Immature natural killer cell (primary cell): ENCODE results near the gene CLSTN2. TPM values are rescaled to one million over a fixed set of nuclear protein-coding genes. Genes with fewer than 3 reads are reported as not detected.

ENCODE experiments used
- DNase-seq, 3 donors: peaks; one replicate each; pipeline ENCODE4 v3.0.0; 2022; ENCODE audit warnings: mixed read lengths in 1 of 3
- H3K27ac Mint-ChIP-seq, 6 donors: one replicate each; pipeline ENCODE4 v1.8.0; 2020; ENCODE audit warnings: mixed read lengths in 6 of 6, mild to moderate bottlenecking in 5 of 6, inconsistent platforms in 4 of 6, moderate library complexity in 3 of 6
- H3K27me3 Mint-ChIP-seq, 3 donors: one replicate each; pipeline ENCODE4 v1.8.0; 2020 to 2021; ENCODE audit warnings: low read depth in 3 of 3, mild to moderate bottlenecking in 3 of 3, mixed read lengths in 3 of 3, moderate library complexity in 3 of 3, inconsistent platforms in 1 of 3
- H3K36me3 Mint-ChIP-seq, 3 donors: one replicate each; pipeline ENCODE4 v1.8.0; 2020; ENCODE audit warnings: mixed read lengths in 3 of 3, inconsistent platforms in 2 of 3, mild to moderate bottlenecking in 2 of 3
- H3K4me1 Mint-ChIP-seq, 2 donors: one replicate each; pipeline ENCODE4 v1.8.0; 2020; ENCODE audit warnings: inconsistent platforms in 2 of 2, mild to moderate bottlenecking in 2 of 2, mixed read lengths in 2 of 2, moderate library complexity in 1 of 2
- H3K4me3 Mint-ChIP-seq, 5 donors: one replicate each; pipeline ENCODE4 v1.8.0; 2020; ENCODE audit warnings: mild to moderate bottlenecking in 5 of 5, mixed read lengths in 5 of 5, inconsistent platforms in 3 of 5, moderate library complexity in 3 of 5
- H3K9me3 Mint-ChIP-seq, 6 donors: one replicate each; pipeline ENCODE4 v1.8.0; 2020; ENCODE audit warnings: mild to moderate bottlenecking in 6 of 6, mixed read lengths in 6 of 6, inconsistent platforms in 4 of 6, moderate library complexity in 3 of 6
- polyA plus RNA-seq, 3 donors: library from polyadenylated mRNA; unstranded; fragments of 300-500 nt; fragmentation: Illumina TruSeq; gene quantifications; one replicate each; pipeline ENCODE4 v1.2.3, GENCODE V29; 2021

Gene CLSTN2
- polyA plus RNA-seq, 3 donors from 2014 or later: not detected

- H3K36me3 Mint-ChIP-seq: no peaks in the 10 kb centered on the region
- no peak overlapping the region for H3K27ac Mint-ChIP-seq
- DNase-seq: no peak
- no peak overlapping the region for H3K4me3 Mint-ChIP-seq
- peaks cover 1 to 4% (median 3%) of the 10 kb centered on the region in 3 donors for H3K27me3 Mint-ChIP-seq
- H3K9me3 Mint-ChIP-seq: no peaks in the 10 kb centered on the region
- H3K4me1 Mint-ChIP-seq: no peaks in the 10 kb centered on the region
These were observed 401.5 kb downstream of the CLSTN2 start for GRCh38 chr3:140336465-140336864.

GRCh38 chr3:140338916-140339315 is 403.9 kb downstream of the CLSTN2 start:
- peaks cover 0 to under 1% (median 0%) of the 10 kb centered on the region in 6 donors for H3K9me3 Mint-ChIP-seq
- no peaks in the 10 kb centered on the region for H3K4me1 Mint-ChIP-seq
- H3K27ac Mint-ChIP-seq: no peak overlapping the region
- peaks cover 3 to 4% (median 4%) of the 10 kb centered on the region in 3 donors for H3K27me3 Mint-ChIP-seq
- DNase-seq: no peak
- H3K4me3 Mint-ChIP-seq: no peak overlapping the region
- H3K36me3 Mint-ChIP-seq: no peaks in the 10 kb centered on the region

GRCh38 chr3:140341203-140341602 is 406.2 kb downstream of the CLSTN2 start:
- Mint-ChIP-seq H3K4me3 (no peak overlapping the region), H3K27ac (no peak overlapping the region), H3K9me3 (peaks cover 0 to 4% (median 0%) of the 10 kb centered on the region in 6 donors), H3K36me3 (no peaks in the 10 kb centered on the region), H3K4me1 (no peaks in the 10 kb centered on the region), H3K27me3 (peaks cover 3 to 6% (median 4%) of the 10 kb centered on the region in 3 donors)
- DNase-seq: no peak

- Mint-ChIP-seq H3K4me1 (no peaks in the 10 kb centered on the region), H3K27ac (no peak overlapping the region), H3K27me3 (peaks cover 3 to 4% (median 4%) of the 10 kb centered on the region in 3 donors), H3K36me3 (no peaks in the 10 kb centered on the region), H3K9me3 (peaks cover 0 to 4% (median 0%) of the 10 kb centered on the region in 6 donors), H3K4me3 (no peak overlapping the region)
- DNase-seq: no peak
These were observed 406.9 kb downstream of the CLSTN2 start for GRCh38 chr3:140341817-140342403.

GRCh38 chr3:140342668-140343067 is 407.7 kb downstream of the CLSTN2 start:
- Mint-ChIP-seq H3K27ac (no peak overlapping the region), H3K27me3 (peaks cover 2 to 6% (median 3%) of the 10 kb centered on the region in 3 donors), H3K4me1 (no peaks in the 10 kb centered on the region), H3K4me3 (no peak overlapping the region), H3K36me3 (no peaks in the 10 kb centered on the region), H3K9me3 (peaks cover 0 to 4% (median 0%) of the 10 kb centered on the region in 6 donors)
- DNase-seq: no peak

GRCh38 chr3:140343211-140344081 is 408.5 kb downstream of the CLSTN2 start:
- Mint-ChIP-seq H3K27ac (no peak overlapping the region), H3K27me3 (peaks cover 2 to 10% (median 3%) of the 10 kb centered on the region in 3 donors), H3K9me3 (peaks cover 0 to 4% (median 0%) of the 10 kb centered on the region in 6 donors), H3K4me1 (no peaks in the 10 kb centered on the region), H3K4me3 (no peak overlapping the region), H3K36me3 (no peaks in the 10 kb centered on the region)
- no peak for DNase-seq

GRCh38 chr3:140344082-140344454 is 409.1 kb downstream of the CLSTN2 start:
- no peak overlapping the region for H3K27ac Mint-ChIP-seq
- H3K36me3 Mint-ChIP-seq: no peaks in the 10 kb centered on the region
- no peak for DNase-seq
- H3K9me3 Mint-ChIP-seq: peaks cover 0 to 4% (median 0%) of the 10 kb centered on the region in 6 donors
- H3K4me3 Mint-ChIP-seq: no peak overlapping the region
- no peaks in the 10 kb centered on the region for H3K4me1 Mint-ChIP-seq
- peaks cover 2 to 10% (median 3%) of the 10 kb centered on the region in 3 donors for H3K27me3 Mint-ChIP-seq

GRCh38 chr3:140344601-140345205 is 409.7 kb downstream of the CLSTN2 start:
- Mint-ChIP-seq H3K9me3 (peaks cover 0 to 4% (median 0%) of the 10 kb centered on the region in 6 donors), H3K27ac (no peak overlapping the region), H3K4me3 (no peak overlapping the region), H3K27me3 (peaks cover 2 to 10% (median 4%) of the 10 kb centered on the region in 3 donors), H3K36me3 (no peaks in the 10 kb centered on the region), H3K4me1 (no peaks in the 10 kb centered on the region)
- no peak for DNase-seq

GRCh38 chr3:140347151-140347550 is 412.2 kb downstream of the CLSTN2 start:
- Mint-ChIP-seq H3K27ac (no peak overlapping the region), H3K4me3 (no peak overlapping the region), H3K36me3 (no peaks in the 10 kb centered on the region), H3K27me3 (peaks cover 2 to 10% (median 2%) of the 10 kb centered on the region in 3 donors), H3K4me1 (no peaks in the 10 kb centered on the region), H3K9me3 (peaks cover 0 to 4% (median 0%) of the 10 kb centered on the region in 6 donors)
- DNase-seq: no peak

- H3K9me3 Mint-ChIP-seq: peaks cover 0 to 1% (median 0%) of the 10 kb centered on the region in 6 donors
- H3K4me1 Mint-ChIP-seq: no peaks in the 10 kb centered on the region
- no peak overlapping the region for H3K4me3 Mint-ChIP-seq
- H3K27me3 Mint-ChIP-seq: peaks cover 2 to 10% (median 2%) of the 10 kb centered on the region in 3 donors
- H3K36me3 Mint-ChIP-seq: no peaks in the 10 kb centered on the region
- no peak overlapping the region for H3K27ac Mint-ChIP-seq
- DNase-seq: no peak
These were observed 415.0 kb downstream of the CLSTN2 start for GRCh38 chr3:140349938-140350337.

- H3K4me1 Mint-ChIP-seq: no peaks in the 10 kb centered on the region
These were observed 416.5 kb downstream of the CLSTN2 start for GRCh38 chr3:140351466-140351865.

GRCh38 chr3:140355481-140355880 is 420.5 kb downstream of the CLSTN2 start:
- Mint-ChIP-seq H3K27me3 (peaks cover 2 to 6% (median 5%) of the 10 kb centered on the region in 3 donors), H3K4me1 (no peaks in the 10 kb centered on the region), H3K36me3 (no peaks in the 10 kb centered on the region), H3K4me3 (no peak overlapping the region), H3K27ac (no peak overlapping the region), H3K9me3 (peaks cover 0 to 1% (median 0%) of the 10 kb centered on the region in 6 donors)
- no peak for DNase-seq

More at GRCh38 chr3:140351466-140351865, 416.5 kb downstream of the CLSTN2 start:
- Mint-ChIP-seq H3K4me3 (no peak overlapping the region), H3K27ac (no peak overlapping the region), H3K9me3 (peaks cover 0 to 1% (median 0%) of the 10 kb centered on the region in 6 donors), H3K27me3 (peaks cover 2 to 12% (median 5%) of the 10 kb centered on the region in 3 donors), H3K36me3 (no peaks in the 10 kb centered on the region)
- no peak for DNase-seq

GRCh38 chr3:140358686-140359085 is 423.7 kb downstream of the CLSTN2 start:
- DNase-seq: no peak
- H3K4me3 Mint-ChIP-seq: no peak overlapping the region
- no peaks in the 10 kb centered on the region for H3K36me3 Mint-ChIP-seq
- H3K9me3 Mint-ChIP-seq: peaks cover 0 to 1% (median 0%) of the 10 kb centered on the region in 6 donors
- H3K4me1 Mint-ChIP-seq: peaks cover 0 to 3% of the 10 kb centered on the region in 2 donors
- H3K27ac Mint-ChIP-seq: no peak overlapping the region
- peaks cover 2 to 8% (median 3%) of the 10 kb centered on the region in 3 donors for H3K27me3 Mint-ChIP-seq
